ENCODE results near the gene MAP4K2.

MAP4K2 gene

DNA sequence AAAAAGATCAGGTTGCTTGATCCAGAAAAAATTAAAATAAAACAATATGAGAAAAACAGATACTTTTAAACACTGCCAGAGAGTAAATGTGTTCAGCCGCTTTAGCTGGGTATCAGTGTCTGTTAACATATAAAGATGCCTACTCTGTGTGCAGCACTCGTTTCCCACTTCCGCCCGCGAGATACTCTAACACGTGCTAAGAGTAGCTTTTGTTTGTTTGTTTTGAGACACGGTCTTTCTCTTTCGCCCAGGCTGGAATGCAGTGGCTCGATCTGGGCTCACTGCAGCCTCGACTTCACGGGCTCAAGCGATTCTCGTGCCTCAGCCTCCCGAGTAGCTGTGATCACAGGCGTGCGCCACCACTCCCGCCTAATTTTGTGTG lies 7.9 kb upstream of the MAP4K2 start:
- FAIRE-seq: no peak

DNA sequence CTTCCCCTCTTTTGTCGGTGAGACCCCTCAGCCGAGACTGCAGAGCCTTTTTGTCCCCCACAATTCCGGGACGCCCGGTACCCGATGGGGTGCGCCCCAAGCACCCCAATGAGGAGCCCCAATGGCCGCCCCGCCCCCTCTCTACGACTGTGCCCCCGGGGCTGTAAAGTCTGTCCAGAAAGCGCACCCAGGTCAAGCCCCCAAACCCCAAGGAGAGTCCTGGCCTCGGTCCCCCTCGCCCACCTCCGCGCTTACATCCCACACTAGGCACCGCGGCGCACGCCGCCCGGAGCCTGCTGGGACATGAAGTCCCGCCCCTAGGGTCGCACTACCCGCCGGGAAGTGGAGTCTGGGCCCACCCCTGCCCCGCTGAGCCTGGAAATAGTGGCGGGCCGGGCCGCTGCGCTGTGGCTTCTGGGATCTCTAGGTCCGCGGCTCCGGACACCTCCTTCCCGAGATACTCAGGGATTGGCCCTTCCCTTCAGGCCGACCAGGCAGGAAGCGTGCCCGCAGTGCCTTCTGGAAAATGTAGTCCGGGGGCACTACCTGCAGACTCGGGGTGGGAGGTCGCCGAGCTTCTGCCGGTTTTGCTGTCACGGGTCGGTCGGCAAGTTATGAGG lies 7.4 kb upstream of the MAP4K2 start, which contains the start of gene MEN1:
TSS of gene MEN1 (minus strand) at position 281 of the 620 bp plus-strand sequence. CDS start 442 bp downstream, outside the sequence.
- peak; percentile 90 for FAIRE-seq

DNA sequence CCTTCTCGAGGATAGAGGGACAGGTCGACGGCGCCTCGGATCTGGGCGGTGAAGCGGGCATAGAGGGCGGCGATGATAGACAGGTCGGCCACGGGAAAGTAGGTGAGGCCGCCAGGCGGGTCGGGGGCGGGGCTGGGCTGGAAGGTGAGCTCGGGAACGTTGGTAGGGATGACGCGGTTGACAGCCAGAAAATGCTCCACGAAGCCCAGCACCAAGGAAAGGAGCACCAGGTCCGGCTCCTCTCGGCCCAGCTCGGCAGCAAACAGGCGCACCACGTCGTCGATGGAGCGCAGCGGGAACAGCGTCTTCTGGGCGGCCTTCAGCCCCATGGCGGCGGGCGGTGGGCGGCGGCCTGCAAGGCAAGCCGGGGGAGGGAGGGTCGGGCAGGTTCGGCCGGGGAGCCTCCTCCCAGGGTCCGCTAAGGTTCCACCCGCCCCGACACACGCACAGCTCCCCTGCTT lies 6.8 kb upstream of the MAP4K2 start:
- no peak for FAIRE-seq

GRCh38 chr11:64805481-64805880 lies 2.5 kb upstream of the MAP4K2 start:
- no peak for FAIRE-seq

- no peak for FAIRE-seq
These were observed 1.6 kb upstream of the MAP4K2 start for GRCh38 chr11:64804346-64805210.

- FAIRE-seq: no peak
These were observed 882 bp upstream of the MAP4K2 start for GRCh38 chr11:64803846-64804345.

GRCh38 chr11:64802370-64803157 lies 450 bp downstream of the MAP4K2 start:
- FAIRE-seq: no peak

DNA sequence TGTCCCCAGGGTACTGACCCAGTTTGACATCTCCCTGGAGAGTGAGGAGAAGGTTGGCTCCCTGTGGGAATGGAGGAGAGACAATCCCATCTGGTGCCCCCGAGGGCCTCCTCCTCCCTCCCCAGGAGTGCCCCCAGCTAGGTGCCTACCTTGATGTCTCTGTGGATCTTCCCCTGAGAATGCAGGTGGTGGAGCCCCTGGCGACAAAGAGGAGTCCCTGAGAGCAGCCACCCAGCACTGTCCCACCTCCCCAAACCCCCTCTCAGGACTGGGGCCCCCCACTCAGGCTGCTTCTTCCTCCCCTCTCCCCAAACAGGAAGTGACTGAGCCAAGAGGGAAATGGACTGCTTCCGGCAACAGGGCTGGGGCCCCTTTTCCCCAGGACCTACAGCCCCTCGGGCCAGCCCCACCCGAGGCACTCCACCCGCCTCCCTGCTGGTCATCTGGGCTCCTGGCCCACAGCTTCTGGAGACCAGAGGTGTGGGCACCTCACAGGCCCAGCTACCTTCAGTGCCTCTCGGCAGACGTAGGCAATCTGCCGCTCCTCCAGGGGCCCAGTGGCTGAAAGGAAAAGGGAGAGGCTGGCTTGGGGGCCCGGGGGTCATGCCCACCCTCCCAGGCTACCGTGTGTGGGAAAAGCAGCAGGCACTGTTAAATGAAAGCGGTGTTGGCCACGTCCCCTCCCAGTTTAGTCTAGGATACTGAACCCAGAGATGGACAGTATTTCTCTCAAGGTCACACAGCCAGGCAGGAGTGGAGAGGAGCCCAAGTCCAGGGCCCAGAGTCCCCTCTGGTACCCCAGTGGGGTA lies 1.2 kb downstream of the MAP4K2 start:
- no peak for FAIRE-seq

- no peak for FAIRE-seq
These were observed 1.9 kb downstream of the MAP4K2 start for GRCh38 chr11:64801158-64801464.

GRCh38 chr11:64800303-64801157 lies 2.5 kb downstream of the MAP4K2 start:
- FAIRE-seq: no peak

GRCh38 chr11:64799623-64800302 lies 3.3 kb downstream of the MAP4K2 start:
- no peak for FAIRE-seq

DNA sequence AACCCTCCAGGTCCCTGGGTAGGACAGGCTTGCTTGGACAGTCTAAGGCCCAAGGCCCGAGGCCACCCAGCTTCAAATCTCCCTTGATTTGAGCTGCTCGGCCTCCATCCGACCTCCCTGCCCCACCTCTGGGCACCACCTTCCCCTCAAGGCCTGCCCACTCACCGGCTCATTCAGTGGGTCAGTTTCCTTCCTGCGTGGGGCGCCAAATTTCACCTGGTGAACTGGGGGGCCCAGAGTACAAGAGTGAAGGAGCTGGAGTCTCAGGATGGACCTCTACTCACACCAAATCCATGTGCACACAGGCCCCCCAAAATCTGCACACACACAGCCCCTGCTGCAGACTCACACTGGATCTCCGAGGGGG lies 3.8 kb downstream of the MAP4K2 start:
- FAIRE-seq: no peak

DNA sequence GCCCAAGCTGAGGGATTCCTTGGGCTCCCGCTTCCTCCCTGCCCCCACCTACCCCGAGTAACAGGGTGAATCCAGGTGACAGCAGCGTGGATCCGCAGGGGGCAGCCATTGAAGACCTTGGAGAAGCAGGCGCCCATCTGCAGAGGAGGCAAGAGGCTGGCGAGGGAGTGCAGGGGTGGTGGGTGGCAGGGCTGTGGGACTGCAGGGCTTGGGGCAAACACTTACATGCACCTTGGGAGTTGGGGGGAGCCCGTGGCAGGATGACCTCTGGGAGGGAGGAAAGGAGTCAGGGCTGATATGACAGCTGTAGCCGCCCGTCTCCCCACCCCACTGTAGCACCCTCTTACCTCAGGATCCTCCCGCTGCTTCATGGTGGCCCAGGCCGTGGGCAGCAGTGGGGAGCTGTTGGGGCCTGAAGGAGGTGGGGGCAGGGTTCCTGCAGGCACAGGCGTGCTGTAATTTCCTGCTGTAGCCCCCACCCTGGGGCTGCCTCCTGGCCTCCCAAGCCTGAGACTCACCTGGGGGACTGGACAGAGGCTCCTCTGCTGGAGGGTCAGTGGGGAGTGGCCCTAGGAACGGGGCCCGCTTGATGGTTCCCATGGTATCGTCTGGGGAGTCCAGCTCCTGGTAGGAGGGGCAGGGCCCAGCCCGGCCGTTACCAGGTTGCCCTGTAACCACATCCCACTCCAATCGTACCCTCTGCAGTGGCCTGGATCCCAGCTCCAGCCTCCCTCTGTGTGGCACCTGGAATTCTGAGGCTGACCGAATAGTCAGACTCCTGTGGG lies 6.1 kb downstream of the MAP4K2 start:
- no peak for FAIRE-seq

GRCh38 chr11:64796047-64796756 lies 6.8 kb downstream of the MAP4K2 start:
- no peak for FAIRE-seq

GRCh38 chr11:64794526-64794925 lies 8.5 kb downstream of the MAP4K2 start:
- FAIRE-seq: no peak

GRCh38 chr11:64793271-64794160 lies 9.5 kb downstream of the MAP4K2 start:
- FAIRE-seq: no peak

- FAIRE-seq: no peak
These were observed 10.5 kb downstream of the MAP4K2 start for GRCh38 chr11:64792482-64792881.

- FAIRE-seq: no peak
These were observed 11.2 kb downstream of the MAP4K2 start for GRCh38 chr11:64791781-64792291.

All from endometrium (tissue), 2 donors.